ENCODE data around the gene TMPRSS7.

Gene TMPRSS7

DNA sequence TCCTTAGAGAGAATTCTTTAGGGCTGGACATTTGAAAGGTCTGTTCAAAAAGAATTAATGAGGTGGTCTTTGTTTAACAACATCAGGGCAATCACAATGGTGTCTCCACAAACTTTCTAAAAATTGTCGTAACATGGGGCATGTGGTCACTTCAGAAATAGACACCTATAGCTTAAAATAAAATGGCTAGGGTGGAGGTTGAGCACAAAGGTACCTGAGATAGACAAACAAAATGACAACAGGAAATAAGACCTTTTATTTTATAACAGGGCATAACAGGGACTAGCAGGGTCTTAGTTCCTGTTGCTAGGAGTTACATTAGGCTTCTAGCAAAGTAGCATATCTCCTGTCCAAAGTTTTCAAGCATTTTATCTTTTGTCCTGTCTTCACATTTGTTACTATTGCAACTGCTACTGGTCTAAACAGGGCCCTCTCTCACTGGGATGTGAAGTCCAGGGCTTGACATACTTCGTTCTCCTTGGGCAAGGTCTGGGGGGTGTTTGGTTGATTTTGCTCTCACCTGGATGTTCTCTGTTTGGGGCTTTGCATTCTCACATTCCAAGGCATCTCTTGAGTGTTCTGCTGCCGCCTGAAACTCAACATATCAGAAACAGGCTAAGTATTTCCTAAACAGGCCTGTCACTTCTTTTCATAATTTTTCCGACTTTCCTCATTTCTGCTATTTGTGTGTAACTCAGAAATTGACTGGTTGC, 95.5 kb downstream of the TMPRSS7 start:
- no peak for DNase-seq

DNA sequence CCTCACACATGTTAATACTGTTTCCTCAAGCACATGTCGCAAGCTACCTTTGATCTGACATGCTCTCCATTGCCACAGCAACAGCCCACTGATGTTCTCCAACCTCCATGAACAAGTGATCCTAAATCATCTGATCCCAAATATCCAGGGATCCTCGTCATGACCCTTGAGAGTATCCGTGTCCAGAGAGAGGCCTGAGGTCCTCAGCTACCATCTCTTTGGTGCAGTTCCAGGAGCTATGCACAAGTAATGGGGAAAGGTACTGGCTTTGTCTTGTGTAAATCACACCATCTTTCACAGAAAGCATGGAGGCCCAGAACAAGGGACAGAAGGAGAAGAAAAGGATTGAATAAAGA, 96.1 kb downstream of the TMPRSS7 start:
- no peak for DNase-seq
